Tibial nerve (tissue), 4 donors: ENCODE results near the gene ANKRD39. TPM values are rescaled to one million over a fixed set of nuclear protein-coding genes. Genes with fewer than 3 reads are reported as not detected.
A peak's percentile ranks its signal among the peaks of the same experiment; 100 is the strongest.

Experiments used
- DNase-seq, 2 donors: peaks; one replicate each; pipeline ENCODE4 v3.0.0-alpha.2; 2019; ENCODE audit warnings: low spot score in 2 of 2
- H3K27ac ChIP-seq, 4 donors: fragments of 200-600 bp; sonication (generic) in 3 of 4; one replicate each; pipeline ENCODE4 v1.5.1; 2017 to 2019; ENCODE audit warnings: mild to moderate bottlenecking in 1 of 4
- H3K27me3 ChIP-seq, 2 donors: fragments of 200-600 bp; sonication (generic) in 1 of 2; one replicate each; pipeline versions ENCODE4 v1.5.1 to v1.6.0; 2017 to 2019
- H3K36me3 ChIP-seq, 3 donors: fragments of 200-600 bp; sonication (generic); one replicate each; pipeline ENCODE4 v1.5.1; 2018 to 2019
- H3K4me1 ChIP-seq, 4 donors: fragments of 200-600 bp; sonication (generic) in 3 of 4; one replicate each; pipeline ENCODE4 v1.5.1; 2017 to 2019
- H3K4me3 ChIP-seq, 4 donors: fragments of 200-600 bp; sonication (generic) in 3 of 4; one replicate each; pipeline ENCODE4 v1.5.1; 2017 to 2019; ENCODE audit warnings: mild to moderate bottlenecking in 1 of 4, moderate library complexity in 1 of 4
- H3K9me3 ChIP-seq, 4 donors: fragments of 200-600 bp; sonication (generic) in 3 of 4; one replicate each; pipeline ENCODE4 v1.5.1; 2017 to 2019
- EP300 ChIP-seq, 2 donors: sonication (generic); formaldehyde crosslinking; IDR thresholded peaks; one replicate each; pipeline ENCODE4 v1.6.1; 2017; ENCODE audit warnings: antibody characterized with exemption in 2 of 2, mild to moderate bottlenecking in 1 of 2
- POLR2A ChIP-seq, 2 donors: fragments of 450-650 bp; IDR thresholded peaks; one replicate each; pipeline ENCODE4 v1.6.1; 2017; ENCODE audit warnings: antibody characterized with exemption in 2 of 2, mild to moderate bottlenecking in 2 of 2, moderate library complexity in 2 of 2
- WGBS, 2 donors: methylation state at CpG; one replicate each; pipeline ENCODE4 v1.1.5; 2018; 5-methylcytosine and 5-hydroxymethylcytosine counted together
- total RNA-seq, 4 donors: library from RNA; depleted of rRNA; stranded (reverse); fragments of >200 nt; gene quantifications; one replicate each; pipeline ENCODE4 v1.1.0, GENCODE V29; 2016
- TF ChIP-seq, protein P1 (sequence below), 5 experiments: fragments of 200-600 bp in 3 of 5; fragments of 450-650 bp in 2 of 5; sonication (generic) in 3 of 5; IDR thresholded peaks; one replicate each; pipeline ENCODE4 v1.5.1; 2016 to 2019; ENCODE audit warnings: antibody characterized with exemption in 5 of 5, mild to moderate bottlenecking in 3 of 5, moderate library complexity in 2 of 5

The ANKRD39 gene
- total RNA-seq, 4 donors from 2014 or later = 13.8 to 23.7 (median 19.5) TPM

DNA sequence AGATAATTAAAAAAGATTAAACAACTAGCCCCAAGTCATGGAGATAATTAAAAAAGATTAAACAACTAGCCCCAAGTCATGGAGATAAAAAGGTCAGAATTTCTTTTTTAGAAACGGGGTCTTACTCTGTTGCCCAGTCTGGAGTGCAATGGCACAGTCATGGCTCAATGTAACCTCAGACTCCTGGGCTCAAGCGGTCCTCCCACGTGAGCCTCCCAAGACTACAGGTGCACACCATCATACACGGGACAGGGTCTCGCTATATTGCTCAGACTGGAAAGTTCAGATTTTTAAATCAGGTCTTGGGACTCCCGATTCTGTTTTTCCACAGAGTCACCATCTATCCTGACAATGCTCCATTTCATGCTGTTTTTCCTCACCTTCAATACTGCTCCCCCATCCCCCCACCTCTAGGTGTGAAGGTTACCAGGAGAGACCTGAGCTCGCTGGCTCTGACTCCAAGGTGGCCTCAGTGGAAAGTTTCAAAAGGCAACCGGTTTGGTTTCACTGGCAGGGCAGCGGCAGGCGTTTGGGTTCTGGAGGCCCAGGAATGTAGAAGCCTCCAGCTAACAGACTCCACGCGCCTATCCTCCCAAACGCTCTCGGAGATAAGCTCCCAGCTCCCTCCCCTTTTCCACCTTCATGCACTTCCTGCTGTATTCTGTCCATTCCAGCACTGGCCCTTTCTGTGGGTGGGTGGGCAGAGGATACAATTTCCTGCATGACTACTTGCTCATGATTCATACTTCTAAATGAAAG, 15.0 kb upstream of the ANKRD39 start:
- H3K27ac ChIP-seq = peak overlapping the region; percentile 25 to 99 (median 70)

DNA sequence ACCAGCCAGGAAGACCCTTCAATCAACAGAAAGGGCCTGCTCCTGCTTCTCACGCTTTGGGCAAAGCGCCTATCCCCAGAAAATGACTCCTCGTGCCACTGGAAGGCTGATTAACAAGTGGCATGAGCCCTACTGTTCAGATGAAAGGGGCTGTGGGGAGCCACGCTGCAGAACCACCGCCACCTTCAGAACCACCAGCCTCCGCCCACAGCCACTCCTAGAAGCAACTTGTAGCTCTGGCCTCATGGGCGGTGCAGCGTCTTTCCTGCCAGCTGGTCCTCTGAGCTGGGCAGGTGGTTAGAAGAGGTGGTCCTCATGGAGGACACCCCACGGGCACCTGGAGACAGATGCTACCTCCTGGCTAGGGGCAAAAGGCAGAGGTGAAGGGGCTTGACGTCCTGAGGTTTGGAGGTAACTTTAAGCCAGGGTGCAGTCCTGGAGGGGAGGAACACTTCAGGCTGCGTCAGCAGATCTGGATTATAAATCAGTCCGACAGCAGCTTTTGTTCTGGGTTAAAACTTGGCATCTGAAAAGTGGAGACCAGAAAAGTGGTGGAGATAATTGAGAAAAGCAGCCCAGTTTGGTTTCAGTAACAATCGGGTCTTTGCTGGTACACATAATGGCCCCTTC, 12.9 kb upstream of the ANKRD39 start:
- no peaks in the 10 kb centered on the region for H3K27me3 ChIP-seq
- peaks cover 0 to 79% (median 61%) of the 10 kb centered on the region in 4 donors for H3K4me1 ChIP-seq
- no peaks in the 10 kb centered on the region for H3K9me3 ChIP-seq
- peak overlapping the region; percentile 94 to 99 (median 98) for H3K27ac ChIP-seq
- peaks cover 0 to 20% (median 0%) of the 10 kb centered on the region in 3 donors for H3K36me3 ChIP-seq
- H3K4me3 ChIP-seq = peak overlapping the region; percentile 64 to 92 (median 88)
- DNase-seq = no peak
- WGBS, 2 donors = 9 to 10% methylated on average over 10 to 11 of the region's 13 CpGs
- TF ChIP-seq, protein P1, sequence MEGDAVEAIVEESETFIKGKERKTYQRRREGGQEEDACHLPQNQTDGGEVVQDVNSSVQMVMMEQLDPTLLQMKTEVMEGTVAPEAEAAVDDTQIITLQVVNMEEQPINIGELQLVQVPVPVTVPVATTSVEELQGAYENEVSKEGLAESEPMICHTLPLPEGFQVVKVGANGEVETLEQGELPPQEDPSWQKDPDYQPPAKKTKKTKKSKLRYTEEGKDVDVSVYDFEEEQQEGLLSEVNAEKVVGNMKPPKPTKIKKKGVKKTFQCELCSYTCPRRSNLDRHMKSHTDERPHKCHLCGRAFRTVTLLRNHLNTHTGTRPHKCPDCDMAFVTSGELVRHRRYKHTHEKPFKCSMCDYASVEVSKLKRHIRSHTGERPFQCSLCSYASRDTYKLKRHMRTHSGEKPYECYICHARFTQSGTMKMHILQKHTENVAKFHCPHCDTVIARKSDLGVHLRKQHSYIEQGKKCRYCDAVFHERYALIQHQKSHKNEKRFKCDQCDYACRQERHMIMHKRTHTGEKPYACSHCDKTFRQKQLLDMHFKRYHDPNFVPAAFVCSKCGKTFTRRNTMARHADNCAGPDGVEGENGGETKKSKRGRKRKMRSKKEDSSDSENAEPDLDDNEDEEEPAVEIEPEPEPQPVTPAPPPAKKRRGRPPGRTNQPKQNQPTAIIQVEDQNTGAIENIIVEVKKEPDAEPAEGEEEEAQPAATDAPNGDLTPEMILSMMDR (IDR thresholded peaks at IDR 0.05) = no peak
- TF ChIP-seq EP300 (IDR thresholded peaks at IDR 0.05) (peak in 1 of 2 donors; percentile 54), POLR2A (IDR thresholded peaks at IDR 0.05) (no peak)

More for the DNA sequence above, 15.0 kb upstream of the ANKRD39 start:
- Histone ChIP-seq H3K4me1 (peaks cover 0 to 74% (median 44%) of the 10 kb centered on the region in 4 donors), H3K4me3 (no peak overlapping the region), H3K9me3 (no peaks in the 10 kb centered on the region), H3K27me3 (no peaks in the 10 kb centered on the region), H3K36me3 (no peaks in the 10 kb centered on the region)
- DNase-seq = no peak
- 68 to 71% methylated on average over 14 of the region's 14 CpGs for WGBS, 2 donors
- TF ChIP-seq, protein P1 (IDR thresholded peaks at IDR 0.05) = no peak
- TF ChIP-seq POLR2A (IDR thresholded peaks at IDR 0.05) = no peak
- no peak for TF ChIP-seq EP300 (IDR thresholded peaks at IDR 0.05)

DNA sequence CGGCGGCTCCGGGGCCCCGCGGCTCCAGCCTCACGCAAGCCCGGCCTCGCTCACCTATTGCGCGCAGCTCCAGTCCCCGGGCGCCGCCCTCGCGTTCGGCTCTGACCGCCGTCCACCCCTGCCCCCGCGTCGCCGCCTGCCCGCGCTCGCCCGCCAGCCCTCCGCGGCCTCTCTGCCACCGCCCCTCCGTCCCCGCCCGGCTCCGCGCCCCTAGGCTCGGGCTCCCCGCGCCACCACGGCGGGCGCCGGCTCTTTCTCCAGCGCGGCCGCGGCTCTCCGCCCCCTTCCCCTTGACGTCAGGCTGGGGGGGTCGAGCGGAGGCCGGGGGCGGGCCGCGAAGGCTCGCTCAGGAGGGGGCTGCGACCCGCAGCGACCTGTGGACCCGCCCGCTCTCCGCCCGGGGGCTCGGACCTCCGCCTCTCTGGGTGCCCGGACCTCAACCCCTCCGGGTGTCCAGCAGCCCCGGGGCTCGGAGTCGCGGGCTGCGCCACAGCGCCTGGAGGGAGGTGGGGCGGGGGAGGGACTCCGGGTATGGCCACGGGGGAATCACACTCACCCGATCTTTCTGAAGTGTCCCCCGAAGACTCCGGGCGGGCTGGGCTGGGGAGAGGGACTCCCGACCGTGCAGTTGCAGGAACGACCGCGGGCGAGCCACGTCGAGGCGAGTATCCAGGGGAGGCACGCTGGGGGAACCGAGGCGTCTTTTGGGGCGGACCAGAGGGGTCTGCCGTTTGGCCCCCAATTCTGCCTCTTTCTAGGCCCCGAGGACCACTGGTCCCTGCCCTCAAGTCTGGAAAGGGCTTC, 12.2 kb upstream of the ANKRD39 start, which contains the start of gene SEMA4C:
SEMA4C (minus strand) TSS at position 259 of the 804 bp plus-strand sequence. CDS start 2,194 bp downstream, outside the sequence.
- H3K27me3 ChIP-seq = no peaks in the 10 kb centered on the region
- peak within 1 kb of the TSS; percentile 94 to 99 (median 98) for H3K27ac ChIP-seq
- peak within 1 kb of the TSS; percentile 64 to 92 (median 88) for H3K4me3 ChIP-seq
- TF ChIP-seq, protein P1 (IDR thresholded peaks at IDR 0.05) = peak in 1 of 5 experiments; percentile 18
- peak in 1 of 2 donors; percentile 79 for TF ChIP-seq EP300 (IDR thresholded peaks at IDR 0.05)
- peak; percentile 21 to 84 for TF ChIP-seq POLR2A (IDR thresholded peaks at IDR 0.05)
- H3K9me3 ChIP-seq = no peaks in the 10 kb centered on the region
- peak; percentile 46 to 49 for DNase-seq
- peaks cover 0 to 27% (median 3%) of the 10 kb centered on the region in 3 donors for H3K36me3 ChIP-seq
- 1 to 3% methylated on average over 61 to 62 of the region's 93 CpGs for WGBS, 2 donors
- H3K4me1 ChIP-seq = peaks cover 0 to 76% (median 56%) of the 10 kb centered on the region in 4 donors

DNA sequence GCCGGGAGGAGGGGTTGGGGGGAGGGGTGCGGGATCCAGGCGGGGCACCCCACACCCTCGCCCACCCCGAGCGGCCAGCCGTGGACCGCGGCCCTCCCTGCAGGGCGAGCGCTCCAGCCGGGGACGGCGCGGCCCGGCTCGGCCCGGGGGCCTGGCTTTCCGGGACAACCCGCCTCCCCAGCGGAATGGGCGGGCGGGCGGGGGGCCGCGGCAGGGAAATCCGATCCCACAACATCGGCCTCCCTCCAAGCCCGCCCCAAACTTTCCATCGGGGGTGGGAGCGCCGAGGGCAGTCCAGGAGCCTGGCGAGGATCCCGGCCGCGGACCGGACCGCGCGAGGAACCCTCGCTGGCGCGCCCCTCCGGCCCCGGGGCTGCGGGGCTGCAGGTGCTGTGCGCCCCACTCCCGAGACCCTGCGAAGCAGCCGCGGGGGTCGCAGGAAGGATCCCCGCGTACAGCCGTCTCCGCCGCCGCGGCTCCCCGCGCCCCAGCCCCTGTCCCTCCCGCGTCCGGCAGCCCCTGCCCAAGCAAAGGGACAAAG, 11.5 kb upstream of the ANKRD39 start:
- H3K27me3 ChIP-seq = no peaks in the 10 kb centered on the region
- peak overlapping the region; percentile 94 to 99 (median 98) for H3K27ac ChIP-seq
- H3K36me3 ChIP-seq = peaks cover 3 to 33% (median 4%) of the 10 kb centered on the region in 3 donors
- TF ChIP-seq, protein P1 (IDR thresholded peaks at IDR 0.05) = peak in 1 of 5 experiments; percentile 3
- no peak for TF ChIP-seq POLR2A (IDR thresholded peaks at IDR 0.05)
- H3K4me1 ChIP-seq = peaks cover 0 to 75% (median 50%) of the 10 kb centered on the region in 4 donors
- WGBS, 2 donors = 0% methylated on average over 31 of the region's 64 CpGs; no CpG with 5 or more reads in 1 of the 2 donors
- no peaks in the 10 kb centered on the region for H3K9me3 ChIP-seq
- DNase-seq = peak; percentile 73 to 74
- peak overlapping the region; percentile 64 to 92 (median 88) for H3K4me3 ChIP-seq
